IMR-90 (cell line): ENCODE measurements around the gene LYRM2.

Source experiments
- CEBPB ChIP-seq: IDR thresholded peaks from 2 replicates; pipeline ENCODE4 v1.6.1; 2012; ENCODE audit warnings: low read depth, low read length, improper control_type of control experiment
- CTCF ChIP-seq: conservative IDR thresholded peaks from 2 replicates; pipeline ENCODE4 v1.5.1; 2012; ENCODE audit warnings: mild to moderate bottlenecking, low read depth, low read length, improper control_type of control experiment
- FOS ChIP-seq: fragments of 150-350 bp; IDR thresholded peaks from 2 replicates; pipeline ENCODE4 v1.6.1; 2016; ENCODE audit warnings: low read depth, low read length
- MXI1 ChIP-seq: IDR thresholded peaks from 2 replicates; pipeline ENCODE4 v1.6.1; 2012; ENCODE audit warnings: low read depth, mild to moderate bottlenecking, low read length, moderate library complexity, borderline replicate concordance
- POLR2A ChIP-seq: IDR thresholded peaks from 2 replicates; pipeline ENCODE4 v1.6.1; 2012; ENCODE audit warnings: mild to moderate bottlenecking, low read depth, low read length
- RFX5 ChIP-seq: IDR thresholded peaks from 2 replicates; pipeline ENCODE4 v1.8.0; 2012; ENCODE audit warnings: low read depth, mild to moderate bottlenecking, low read length, moderate library complexity

- TF ChIP-seq RFX5 (no peak), CTCF (no peak), MXI1 (no peak), FOS (no peak), POLR2A (no peak), CEBPB (no peak)
Measured at GRCh38 chr6:89642956-89643355, 4.4 kb upstream of the LYRM2 start.
